H1 (cell line): Measurements from ENCODE around the gene NFYB.

Experiments
- EZH2 ChIP-seq: fragments of 200-600 bp; sonication (generic); IDR thresholded peaks from 2 replicates; pipeline ENCODE4 v1.7.1; 2012; ENCODE audit warnings: low read depth, mild to moderate bottlenecking, moderate library complexity, low read length, inconsistent platforms; ENCODE audit not compliant: severe bottlenecking
- POLR2A ChIP-seq, 2 experiments: IDR thresholded peaks; 1 replicate in 1 of 2; 2 replicates in 1 of 2; pipeline ENCODE4 v1.6.1; 2011; ENCODE audit warnings: low read depth in 2 of 2, low read length in 2 of 2, mild to moderate bottlenecking in 2 of 2; ENCODE audit errors: control extremely low read depth in 1 of 2
- TAF1 ChIP-seq: IDR thresholded peaks from 2 replicates; pipeline ENCODE4 v1.6.1; 2011; ENCODE audit warnings: mild to moderate bottlenecking, low read depth, low read length
- TF ChIP-seq, protein P1 (sequence below), 3 experiments: IDR thresholded peaks; 1 replicate in 2 of 3; 2 replicates in 1 of 3; pipeline versions ENCODE4 v1.5.1 to v1.6.1; 2011; ENCODE audit warnings: low read length in 3 of 3, mild to moderate bottlenecking in 3 of 3, inconsistent platforms in 2 of 3, low read depth in 1 of 3, moderate library complexity in 1 of 3; ENCODE audit not compliant: insufficient read depth in 1 of 3; ENCODE audit errors: control extremely low read depth in 1 of 3
- TF ChIP-seq, protein P2 (sequence below): IDR thresholded peaks from 2 replicates; pipeline ENCODE4 v1.6.1; 2011; ENCODE audit warnings: low read length, improper control_type of control experiment

DNA sequence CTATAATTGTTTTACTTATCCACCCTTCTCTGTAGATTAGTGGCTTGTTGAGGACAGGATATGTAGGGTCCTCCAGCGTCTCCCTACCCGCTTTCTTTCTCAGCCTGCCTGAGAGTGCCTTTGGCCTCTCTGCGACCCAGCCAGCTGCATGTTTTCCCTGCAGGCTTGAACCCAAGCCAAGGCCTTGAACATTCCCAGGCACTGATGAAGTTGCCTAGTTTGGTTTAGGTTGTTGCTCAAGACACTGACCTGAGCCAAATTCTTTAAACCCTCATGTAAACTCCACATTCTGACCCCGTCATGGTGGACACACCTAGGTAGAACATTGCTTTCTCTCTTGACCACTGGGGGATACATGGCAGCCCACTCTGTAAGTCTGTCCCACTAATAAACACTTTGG is 44.1 kb upstream of the NFYB start:
- TF ChIP-seq, protein P1, sequence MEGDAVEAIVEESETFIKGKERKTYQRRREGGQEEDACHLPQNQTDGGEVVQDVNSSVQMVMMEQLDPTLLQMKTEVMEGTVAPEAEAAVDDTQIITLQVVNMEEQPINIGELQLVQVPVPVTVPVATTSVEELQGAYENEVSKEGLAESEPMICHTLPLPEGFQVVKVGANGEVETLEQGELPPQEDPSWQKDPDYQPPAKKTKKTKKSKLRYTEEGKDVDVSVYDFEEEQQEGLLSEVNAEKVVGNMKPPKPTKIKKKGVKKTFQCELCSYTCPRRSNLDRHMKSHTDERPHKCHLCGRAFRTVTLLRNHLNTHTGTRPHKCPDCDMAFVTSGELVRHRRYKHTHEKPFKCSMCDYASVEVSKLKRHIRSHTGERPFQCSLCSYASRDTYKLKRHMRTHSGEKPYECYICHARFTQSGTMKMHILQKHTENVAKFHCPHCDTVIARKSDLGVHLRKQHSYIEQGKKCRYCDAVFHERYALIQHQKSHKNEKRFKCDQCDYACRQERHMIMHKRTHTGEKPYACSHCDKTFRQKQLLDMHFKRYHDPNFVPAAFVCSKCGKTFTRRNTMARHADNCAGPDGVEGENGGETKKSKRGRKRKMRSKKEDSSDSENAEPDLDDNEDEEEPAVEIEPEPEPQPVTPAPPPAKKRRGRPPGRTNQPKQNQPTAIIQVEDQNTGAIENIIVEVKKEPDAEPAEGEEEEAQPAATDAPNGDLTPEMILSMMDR (IDR thresholded peaks at IDR 0.05; ENCODE audit: control extremely low read depth in 1 of 3, insufficient read depth in 1 of 3, low read depth in 1 of 3, low read length in 3 of 3) = no peak
- TF ChIP-seq EZH2 = no peak
- TF ChIP-seq POLR2A (IDR thresholded peaks at IDR 0.05; ENCODE audit: control extremely low read depth in 1 of 2, low read depth in 2 of 2, low read length in 2 of 2) = no peak
- TF ChIP-seq, protein P2, sequence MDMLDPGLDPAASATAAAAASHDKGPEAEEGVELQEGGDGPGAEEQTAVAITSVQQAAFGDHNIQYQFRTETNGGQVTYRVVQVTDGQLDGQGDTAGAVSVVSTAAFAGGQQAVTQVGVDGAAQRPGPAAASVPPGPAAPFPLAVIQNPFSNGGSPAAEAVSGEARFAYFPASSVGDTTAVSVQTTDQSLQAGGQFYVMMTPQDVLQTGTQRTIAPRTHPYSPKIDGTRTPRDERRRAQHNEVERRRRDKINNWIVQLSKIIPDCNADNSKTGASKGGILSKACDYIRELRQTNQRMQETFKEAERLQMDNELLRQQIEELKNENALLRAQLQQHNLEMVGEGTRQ = no peak
- no peak for TF ChIP-seq TAF1
